SK-N-SH treated with all-trans-retinoic acid at 6 μM for 48 hours (cell line): ENCODE data around the gene SH3TC2.

ENCODE experiments used
- OSR1 ChIP-seq: fragments of 250-450 bp; sonication (Bioruptor Pico); IDR thresholded peaks from 2 replicates; pipeline ENCODE4 v1.8.0; 2022; ENCODE audit warnings: moderate library complexity, mild to moderate bottlenecking, inconsistent platforms
- SNAI2 ChIP-seq: fragments of 250-450 bp; sonication (Bioruptor Pico); IDR thresholded peaks from 2 replicates; pipeline ENCODE4 v1.5.0; 2020; ENCODE audit warnings: mild to moderate bottlenecking, moderate library complexity
- ZNF565 ChIP-seq: fragments of 450-650 bp; formaldehyde crosslinking; conservative IDR thresholded peaks from 2 replicates; pipeline ENCODE4 v1.5.0; 2020; ENCODE audit warnings: low read depth, mild to moderate bottlenecking, moderate library complexity

- no peak for TF ChIP-seq ZNF565 (CRISPR knock-in tag)
- TF ChIP-seq OSR1 (CRISPR knock-in tag), result no peak
- no peak for TF ChIP-seq SNAI2 (CRISPR knock-in tag)
Observed at GRCh38 chr5:149100331-149100730, 37.5 kb upstream of the SH3TC2 start.
